Fibroblast of skin of abdomen (primary cell): ENCODE measurements around the gene KANK4.

Experiments used
- DNase-seq: peaks from one replicate; pipeline ENCODE4 v3.0.0-alpha.2; 2013

The KANK4 gene

DNA sequence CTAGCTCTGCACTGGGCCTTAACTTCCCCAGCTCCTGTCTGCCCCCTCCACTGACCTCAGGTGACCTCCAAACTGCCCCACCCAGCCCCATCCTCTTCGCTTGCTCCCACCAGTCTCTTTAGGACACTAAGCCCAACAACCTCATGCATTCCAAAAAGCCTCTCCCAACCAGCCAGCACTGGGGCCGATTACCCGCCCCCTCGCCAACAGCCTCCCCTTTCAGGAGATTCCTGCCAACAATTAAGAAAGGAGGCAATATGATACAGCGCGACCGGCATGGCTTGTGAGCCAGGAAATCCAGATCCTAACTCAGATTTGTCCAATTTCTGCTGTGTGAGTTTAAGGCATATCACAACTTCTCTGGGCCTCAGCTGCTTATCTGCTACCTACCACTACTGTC lies 14.7 kb downstream of the KANK4 start:
- DNase-seq, result no peak

GRCh38 chr1:62301726-62302390 lies 17.4 kb downstream of the KANK4 start:
- DNase-seq, result no peak

GRCh38 chr1:62299426-62300200 lies 19.6 kb downstream of the KANK4 start:
- DNase-seq, result no peak

GRCh38 chr1:62295921-62296491 lies 23.2 kb downstream of the KANK4 start:
- peak; percentile 86 for DNase-seq

- peak; percentile 33 for DNase-seq
Observed at GRCh38 chr1:62294261-62294660, 25.0 kb downstream of the KANK4 start.

DNA sequence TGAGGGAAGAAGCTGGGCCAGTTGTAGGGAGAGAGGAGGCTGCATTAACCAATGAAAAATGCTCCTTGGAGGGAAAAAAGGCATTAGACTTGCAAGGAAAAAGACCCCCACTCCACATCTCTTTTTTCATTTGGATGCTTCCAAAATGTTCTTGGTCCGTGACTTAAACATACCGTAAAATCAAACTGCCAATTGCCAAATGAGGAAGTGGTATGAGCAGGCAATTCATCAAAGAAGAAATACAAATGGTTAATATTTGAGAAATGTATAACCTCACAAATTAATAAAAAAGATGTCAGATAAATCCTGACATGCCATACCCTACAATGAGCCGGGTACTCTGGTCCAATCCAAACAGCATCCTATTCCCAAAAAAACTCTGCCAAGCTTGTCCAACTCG lies 30.6 kb downstream of the KANK4 start:
- no peak for DNase-seq

GRCh38 chr1:62288224-62288623 lies 31.0 kb downstream of the KANK4 start:
- DNase-seq, result no peak

DNA sequence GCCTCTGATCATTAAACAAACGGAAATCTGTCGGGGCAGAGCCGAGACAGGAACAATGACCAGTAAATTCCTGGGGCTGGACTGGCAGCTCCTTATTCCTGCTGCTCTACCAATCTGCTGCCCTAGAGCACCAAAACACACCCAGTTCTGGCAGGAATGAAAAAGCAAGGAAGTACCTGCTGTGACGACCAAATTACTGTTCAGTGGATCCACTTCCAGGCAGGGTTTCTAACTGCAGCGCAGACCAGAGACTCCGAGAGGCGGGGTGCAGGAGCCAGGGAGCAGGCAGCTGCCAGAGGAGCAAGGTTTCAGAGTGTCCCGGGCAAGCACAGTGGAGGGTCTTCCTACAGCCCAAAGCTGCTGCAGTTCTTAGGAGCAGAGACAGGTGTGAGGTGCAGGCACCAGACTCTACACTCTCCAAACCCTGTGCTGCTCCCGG lies 32.4 kb downstream of the KANK4 start:
- DNase-seq, result peak; percentile 22

DNA sequence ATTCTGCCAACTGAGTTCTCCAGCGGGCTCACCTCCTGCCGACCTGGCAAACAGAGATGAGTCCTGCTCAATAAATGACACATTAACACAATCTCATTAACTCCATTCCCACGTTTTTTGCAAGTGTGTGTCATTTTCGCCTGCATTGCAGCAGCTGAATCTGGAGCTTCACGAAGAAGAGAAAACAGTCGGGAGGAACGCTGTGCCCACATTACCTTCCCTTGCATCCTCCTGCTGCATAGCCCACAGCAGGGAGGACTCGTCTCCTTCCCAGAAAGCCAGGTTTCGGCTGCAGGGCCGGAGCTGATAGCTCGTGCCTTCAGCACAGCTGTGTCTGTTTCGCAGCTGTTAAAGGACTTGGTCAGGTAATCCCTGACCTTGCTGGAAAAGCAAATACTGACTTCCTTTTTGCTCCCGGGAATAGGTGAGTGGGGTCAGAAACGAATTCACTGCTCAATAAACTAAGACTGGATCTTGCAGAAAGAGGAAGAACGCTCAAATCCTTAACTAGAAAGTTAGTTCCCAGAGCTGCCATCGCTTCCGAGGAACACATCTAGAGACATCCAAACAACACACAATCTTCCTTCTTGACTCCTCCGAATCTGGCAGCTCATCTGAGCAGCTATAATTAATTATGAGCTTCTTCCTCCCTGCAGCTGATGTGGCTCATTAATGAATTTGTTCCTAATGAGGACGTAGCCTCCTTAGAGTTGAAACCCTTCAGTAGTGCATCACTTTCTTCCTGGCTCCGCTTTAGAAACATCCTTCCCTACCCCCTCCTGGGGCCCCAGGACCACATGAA lies 33.0 kb downstream of the KANK4 start:
- DNase-seq, result no peak

DNA sequence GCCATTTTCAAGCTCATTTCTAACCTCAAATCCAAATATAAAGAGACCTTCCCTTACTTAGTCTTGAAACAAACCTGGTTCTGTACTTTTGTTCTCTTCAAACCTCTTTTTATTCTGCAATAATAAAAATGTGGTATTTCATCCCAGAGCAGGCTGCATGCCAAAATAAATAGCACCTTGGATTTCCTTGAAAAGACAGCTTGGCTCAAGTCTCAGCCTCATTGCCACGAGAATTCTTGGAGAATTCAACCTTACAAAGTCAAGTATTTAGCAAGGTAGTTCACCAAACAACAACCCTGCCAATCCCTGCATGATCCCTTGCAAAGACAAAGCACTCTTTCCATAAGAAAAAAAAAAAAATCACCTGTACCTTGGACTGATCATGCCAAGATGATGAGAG lies 33.8 kb downstream of the KANK4 start:
- DNase-seq, result no peak

DNA sequence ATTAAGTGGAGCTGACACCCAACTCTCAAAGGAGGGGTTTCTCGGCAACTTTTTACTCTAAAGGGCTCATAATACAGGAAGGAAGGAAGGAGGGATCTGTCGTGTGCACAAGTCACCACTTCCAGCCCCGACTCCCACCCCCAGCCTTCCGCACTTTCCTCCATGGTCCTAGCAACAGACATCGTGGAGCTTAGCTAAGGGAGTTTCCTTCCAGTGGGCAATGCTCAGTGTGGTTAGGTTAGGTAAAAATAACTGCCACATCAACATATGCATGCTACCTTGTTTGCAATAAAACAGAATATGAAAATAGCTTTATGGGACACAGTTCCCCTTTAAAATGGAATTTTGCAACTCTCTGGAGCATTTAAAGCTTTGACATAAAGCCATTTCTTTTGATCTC lies 35.2 kb downstream of the KANK4 start:
- no peak for DNase-seq

GRCh38 chr1:62282909-62283755 lies 36.1 kb downstream of the KANK4 start:
- DNase-seq, result no peak

GRCh38 chr1:62281922-62282555 lies 37.2 kb downstream of the KANK4 start:
- DNase-seq, result peak; percentile 79

- DNase-seq, result no peak
Observed at GRCh38 chr1:62280960-62281465, 38.2 kb downstream of the KANK4 start.

DNA sequence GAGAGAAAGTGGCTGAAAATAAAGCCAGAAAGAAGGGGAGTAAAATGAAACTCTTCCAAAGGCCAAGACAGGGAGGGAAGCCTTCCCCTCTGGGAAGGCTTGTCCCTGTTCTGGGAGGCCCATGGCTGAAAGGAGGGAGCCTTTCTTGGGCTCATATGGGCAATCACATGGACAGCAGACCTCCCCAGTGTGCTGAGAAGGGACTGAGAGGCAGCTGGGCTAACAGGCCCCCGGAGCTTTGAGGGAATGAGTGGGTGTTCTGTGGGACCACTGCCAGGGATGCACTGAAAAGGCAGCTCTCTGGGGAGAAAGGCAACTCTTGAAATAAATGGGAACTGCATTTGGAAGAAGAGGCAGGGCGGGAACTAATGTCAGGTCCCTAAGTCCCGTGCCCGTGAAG lies 39.1 kb downstream of the KANK4 start:
- DNase-seq, result no peak

GRCh38 chr1:62276791-62277190 lies 42.4 kb downstream of the KANK4 start:
- DNase-seq, result no peak

DNA sequence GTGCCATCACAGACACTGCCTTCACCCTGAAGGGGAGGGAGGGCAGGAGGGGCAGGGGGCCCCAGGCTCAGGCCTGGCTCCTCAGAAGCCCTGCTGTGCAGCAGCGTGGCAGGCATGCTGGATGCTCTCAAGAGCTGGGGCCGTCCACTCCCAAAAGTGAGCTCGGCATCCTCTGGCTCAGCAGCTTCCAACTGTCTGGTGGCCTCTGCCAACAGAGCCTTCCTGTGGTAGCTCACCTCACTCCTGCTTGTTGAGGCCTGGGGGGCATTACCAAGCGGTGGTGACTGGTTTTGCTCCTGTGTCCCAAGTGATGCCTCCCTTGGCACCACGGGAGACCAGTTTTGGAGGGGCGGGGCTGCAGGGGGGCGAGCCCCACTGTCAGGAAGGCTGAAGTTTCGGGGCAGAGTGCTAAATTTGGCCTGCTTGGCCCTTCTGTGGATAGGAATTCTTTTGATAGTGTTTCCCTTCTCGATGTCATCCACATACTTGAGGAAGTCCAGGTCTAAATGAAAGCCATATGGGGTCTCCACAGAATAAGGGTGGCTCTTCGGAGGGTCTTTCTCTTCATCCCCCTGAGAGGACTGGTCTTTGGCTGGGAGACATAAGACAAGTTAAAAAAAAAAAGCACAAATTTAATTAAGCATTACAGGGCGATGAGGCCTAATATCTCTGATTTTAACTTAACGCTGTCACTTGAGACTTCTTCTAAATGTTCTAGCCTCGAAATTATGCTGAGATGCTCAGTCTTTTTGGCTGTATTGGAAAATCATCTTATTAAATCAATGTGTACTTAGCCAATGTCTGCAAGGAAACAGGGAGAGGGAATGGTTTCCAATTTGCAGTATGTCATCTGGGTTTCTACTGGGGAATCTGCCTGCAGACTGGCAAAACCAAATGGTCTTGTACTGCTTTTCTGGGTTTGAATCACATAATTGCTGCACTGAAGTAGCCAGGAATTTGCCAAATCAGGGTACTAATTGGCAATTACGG lies 44.4 kb downstream of the KANK4 start:
- DNase-seq, result no peak

DNA sequence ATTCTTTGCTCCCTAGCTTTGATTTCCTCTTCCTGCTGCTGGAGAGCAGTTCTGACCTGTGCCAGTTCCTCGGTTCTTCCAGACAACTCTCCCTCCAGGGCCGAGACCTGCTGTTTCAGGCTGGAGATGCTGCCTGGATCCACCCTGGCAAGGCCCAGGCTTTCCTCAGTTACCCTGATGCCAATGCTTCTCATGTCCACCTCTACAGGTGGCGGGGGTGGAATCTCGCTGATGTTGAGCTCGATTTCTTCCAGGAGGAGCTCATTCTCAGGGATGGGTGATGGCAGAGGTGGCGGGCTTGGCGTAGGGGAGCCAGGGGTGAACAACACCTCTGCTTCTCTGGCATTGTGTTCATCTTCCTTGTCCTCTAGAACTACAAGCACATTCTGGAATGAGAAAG lies 45.3 kb downstream of the KANK4 start:
- DNase-seq, result no peak

- DNase-seq, result peak; percentile 78
Observed at GRCh38 chr1:62271948-62272728, 47.1 kb downstream of the KANK4 start.
